ENCODE results near the gene DNAH3.

DNA sequence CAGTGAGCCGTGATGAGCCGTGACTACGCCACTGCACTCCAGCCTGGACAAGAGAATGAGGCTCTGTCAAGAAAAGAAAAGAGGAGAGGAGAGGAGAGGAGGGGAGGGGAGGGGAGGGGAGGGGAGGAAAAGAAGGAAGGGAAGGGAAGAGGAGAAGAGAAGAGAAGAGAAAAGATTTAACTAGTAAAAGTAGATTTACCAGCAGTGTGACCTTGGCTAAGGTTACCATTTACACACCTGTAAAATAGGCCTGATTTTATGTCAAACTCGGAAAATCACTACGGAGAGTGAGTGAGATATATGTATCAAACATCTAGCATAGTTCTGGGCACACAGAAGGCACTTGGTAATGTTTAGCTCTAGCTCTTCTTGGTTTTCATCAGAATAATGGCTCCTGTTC, 140.8 kb downstream of the DNAH3 start:
- TF ChIP-seq CTCF (conservative IDR thresholded peaks at IDR 0.05; ENCODE audit: low read length) (no peak), EZH2phosphoT487 (IDR thresholded peaks at IDR 0.05; ENCODE audit: borderline replicate concordance) (no peak)

Data from Loucy (cell line).